ENCODE results near the gene TSPAN8.

The TSPAN8 gene

DNA sequence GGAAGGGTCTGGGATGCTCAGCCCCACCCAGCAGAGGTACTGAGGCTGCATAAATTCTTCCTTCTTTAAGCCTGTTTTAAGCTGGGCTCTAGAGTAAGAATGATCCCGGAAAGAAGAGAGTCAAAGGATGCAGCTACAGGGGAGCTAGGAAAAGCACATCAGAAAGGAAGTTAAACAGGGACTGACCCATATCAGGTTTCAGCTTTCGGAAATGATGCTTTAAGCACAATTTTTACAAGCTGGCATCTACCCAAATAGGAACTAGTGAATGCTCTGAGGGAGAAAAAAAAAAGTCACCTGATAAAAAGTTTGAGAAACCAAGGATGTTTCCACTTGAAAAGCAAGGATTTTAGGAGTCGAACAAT is 22.0 kb downstream of the TSPAN8 start:
- in situ Hi-C loops (cut with HindIII; ENCODE audit: low sequenced_read_pairs) = no loop called here
- DNase-seq (ENCODE audit: low read depth) = no peak
- TF ChIP-seq, protein P1, sequence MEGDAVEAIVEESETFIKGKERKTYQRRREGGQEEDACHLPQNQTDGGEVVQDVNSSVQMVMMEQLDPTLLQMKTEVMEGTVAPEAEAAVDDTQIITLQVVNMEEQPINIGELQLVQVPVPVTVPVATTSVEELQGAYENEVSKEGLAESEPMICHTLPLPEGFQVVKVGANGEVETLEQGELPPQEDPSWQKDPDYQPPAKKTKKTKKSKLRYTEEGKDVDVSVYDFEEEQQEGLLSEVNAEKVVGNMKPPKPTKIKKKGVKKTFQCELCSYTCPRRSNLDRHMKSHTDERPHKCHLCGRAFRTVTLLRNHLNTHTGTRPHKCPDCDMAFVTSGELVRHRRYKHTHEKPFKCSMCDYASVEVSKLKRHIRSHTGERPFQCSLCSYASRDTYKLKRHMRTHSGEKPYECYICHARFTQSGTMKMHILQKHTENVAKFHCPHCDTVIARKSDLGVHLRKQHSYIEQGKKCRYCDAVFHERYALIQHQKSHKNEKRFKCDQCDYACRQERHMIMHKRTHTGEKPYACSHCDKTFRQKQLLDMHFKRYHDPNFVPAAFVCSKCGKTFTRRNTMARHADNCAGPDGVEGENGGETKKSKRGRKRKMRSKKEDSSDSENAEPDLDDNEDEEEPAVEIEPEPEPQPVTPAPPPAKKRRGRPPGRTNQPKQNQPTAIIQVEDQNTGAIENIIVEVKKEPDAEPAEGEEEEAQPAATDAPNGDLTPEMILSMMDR (IDR thresholded peaks at IDR 0.05; ENCODE audit: low read depth, low read length, missing control alignments) = no peak
- no peak overlapping the region for H3K4me3 ChIP-seq (ENCODE audit: low read depth, low read length)

DNA sequence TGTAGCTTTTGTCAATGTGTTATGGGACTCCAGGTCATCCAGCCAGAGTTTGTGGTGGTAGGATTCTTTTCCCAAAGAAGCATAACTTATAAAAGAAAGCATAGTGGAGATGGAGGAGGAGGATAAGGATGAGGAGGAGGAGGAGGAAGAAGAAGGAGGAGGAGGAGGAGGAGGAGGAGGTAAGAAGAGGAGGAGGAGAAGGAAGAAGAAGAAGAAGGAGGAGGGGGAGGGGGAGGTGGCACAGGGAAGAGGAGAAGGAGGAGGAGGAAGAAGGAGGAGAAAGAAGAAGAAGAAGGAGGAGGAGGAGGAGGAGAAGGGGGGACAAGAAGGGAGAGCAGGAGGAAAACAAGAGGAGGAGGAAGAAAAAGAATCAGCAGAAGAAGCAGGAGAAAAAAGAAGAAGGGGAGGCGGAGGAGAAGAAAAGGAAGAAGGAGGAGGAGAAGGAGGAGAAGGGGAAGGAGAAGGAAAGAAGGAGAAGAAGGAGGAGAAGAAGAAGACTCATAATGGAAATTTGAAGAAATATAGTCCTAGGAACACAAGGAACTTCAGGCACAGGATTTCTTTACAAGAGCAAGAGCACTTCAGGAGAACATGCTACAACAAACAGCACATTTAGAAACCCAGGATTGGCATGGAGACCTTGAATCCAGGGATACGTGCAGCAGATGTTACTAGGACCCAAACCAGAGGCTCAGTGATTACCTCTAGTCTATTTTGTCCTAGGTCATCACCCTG is 22.6 kb downstream of the TSPAN8 start:
- DNase-seq (ENCODE audit: low read depth) = no peak
- TF ChIP-seq, protein P1 (IDR thresholded peaks at IDR 0.05; ENCODE audit: low read depth, low read length, missing control alignments) = no peak
- H3K4me3 ChIP-seq (ENCODE audit: low read depth, low read length) = no peak overlapping the region
- in situ Hi-C loops (cut with HindIII; ENCODE audit: low sequenced_read_pairs) = no loop called here

DNA sequence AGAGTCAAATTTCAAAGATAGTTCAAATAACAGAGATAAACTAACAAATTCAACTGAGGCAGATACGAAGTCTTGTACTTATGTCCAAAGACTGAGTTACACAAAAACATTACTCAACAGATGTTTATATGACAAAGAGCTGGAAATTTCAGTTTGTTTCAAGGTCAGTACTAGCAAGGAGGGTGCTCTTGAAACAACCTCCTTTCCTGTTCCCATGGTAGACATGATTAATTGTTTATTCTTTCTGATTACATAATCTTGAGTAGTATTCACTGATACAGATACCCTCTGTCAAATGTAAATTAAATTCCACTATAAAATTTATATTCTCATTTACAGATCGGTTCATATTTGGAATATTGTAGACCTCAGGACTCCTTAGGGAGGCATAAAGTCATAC is 23.4 kb downstream of the TSPAN8 start:
- no peak overlapping the region for H3K4me3 ChIP-seq (ENCODE audit: low read depth, low read length)
- TF ChIP-seq, protein P1 (IDR thresholded peaks at IDR 0.05; ENCODE audit: low read depth, low read length, missing control alignments) = no peak
- no peak for DNase-seq (ENCODE audit: low read depth)
- in situ Hi-C loops (cut with HindIII; ENCODE audit: low sequenced_read_pairs) = no loop called here

DNA sequence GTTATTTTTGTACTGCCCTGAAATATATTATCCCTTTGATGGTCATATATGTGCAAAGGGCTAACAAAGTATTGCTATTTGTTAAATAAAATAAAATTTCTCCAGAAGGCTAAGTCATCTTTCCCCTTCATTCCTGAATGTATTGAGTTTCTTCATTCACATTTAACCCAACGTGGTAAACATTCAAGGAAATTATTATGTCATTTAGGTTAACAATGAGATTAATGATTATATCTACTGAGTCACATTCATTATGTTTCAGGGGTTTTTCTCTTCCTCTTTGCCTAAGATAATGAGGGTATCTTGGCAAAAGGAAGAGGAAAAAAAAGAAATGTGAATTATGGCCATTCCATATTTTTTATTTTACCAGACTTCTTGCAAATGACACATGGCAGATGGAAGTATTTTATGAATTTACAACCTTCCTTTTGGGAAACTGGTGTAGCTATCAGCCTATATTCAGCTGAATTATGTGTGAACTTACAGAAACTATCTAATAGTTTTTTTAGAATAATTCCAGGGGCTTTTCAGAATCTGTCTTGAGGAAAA is 27.2 kb downstream of the TSPAN8 start:
- no peak for DNase-seq (ENCODE audit: low read depth)
- TF ChIP-seq, protein P1 (IDR thresholded peaks at IDR 0.05; ENCODE audit: low read depth, low read length, missing control alignments) = no peak
- in situ Hi-C loops (cut with HindIII; ENCODE audit: low sequenced_read_pairs) = no loop called here
- H3K4me3 ChIP-seq (ENCODE audit: low read depth, low read length) = no peak overlapping the region

DNA sequence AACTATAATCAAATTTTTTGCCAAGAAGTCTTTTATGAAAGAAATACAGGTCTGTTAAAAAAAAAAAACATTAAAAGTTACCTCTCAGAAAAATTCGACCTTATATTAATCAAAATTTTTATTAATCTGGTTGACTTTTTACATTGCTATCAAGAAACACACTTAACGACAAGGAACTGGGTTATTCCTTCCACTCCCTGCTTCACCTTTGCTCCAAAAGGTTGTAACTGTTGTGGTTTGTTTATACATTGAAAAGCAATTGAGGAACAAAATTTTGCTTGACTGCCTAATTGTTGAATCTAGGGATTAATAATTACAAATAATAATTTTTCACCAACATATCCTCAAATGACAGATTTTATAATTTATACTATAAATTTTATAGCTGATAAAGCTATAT is 28.4 kb downstream of the TSPAN8 start:
- TF ChIP-seq, protein P1 (IDR thresholded peaks at IDR 0.05; ENCODE audit: low read depth, low read length, missing control alignments) = no peak
- H3K4me3 ChIP-seq (ENCODE audit: low read depth, low read length) = no peak overlapping the region
- in situ Hi-C loops (cut with HindIII; ENCODE audit: low sequenced_read_pairs) = no loop called here
- DNase-seq (ENCODE audit: low read depth) = no peak

DNA sequence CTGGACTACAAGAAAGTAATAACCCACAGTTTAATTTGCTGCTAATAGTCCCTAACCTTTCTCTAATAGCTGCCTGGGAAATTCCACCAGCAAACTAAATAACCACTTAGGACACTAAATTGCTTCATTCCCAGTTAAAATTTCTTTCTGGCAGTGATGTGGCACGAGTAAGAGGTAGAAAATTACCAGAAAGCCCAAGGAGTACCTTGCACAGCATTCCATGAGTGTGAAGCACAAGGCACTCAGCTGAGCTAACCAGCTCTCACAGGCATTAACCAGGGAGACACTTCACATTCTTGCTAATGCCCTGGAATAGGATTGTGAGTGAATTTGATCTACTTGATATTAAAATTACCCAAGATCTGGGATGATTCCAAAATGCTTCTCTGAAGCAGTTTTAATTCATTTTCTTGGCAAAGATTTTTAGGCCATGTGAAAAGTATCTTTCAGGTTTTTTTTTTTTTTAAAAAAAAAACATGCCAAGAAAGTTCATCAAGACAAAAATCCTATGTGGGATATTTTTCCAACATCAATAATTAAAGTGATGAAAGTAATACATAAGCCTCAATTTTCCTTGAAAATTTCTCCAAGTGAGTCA is 29.5 kb downstream of the TSPAN8 start:
- no peak for DNase-seq (ENCODE audit: low read depth)
- in situ Hi-C loops (cut with HindIII; ENCODE audit: low sequenced_read_pairs) = no loop called here
- H3K4me3 ChIP-seq (ENCODE audit: low read depth, low read length) = no peak overlapping the region

More for the DNA sequence above, 29.5 kb downstream of the TSPAN8 start:
- TF ChIP-seq, protein P1 (IDR thresholded peaks at IDR 0.05; ENCODE audit: low read depth, low read length, missing control alignments) = no peak
